Activated naive CD8-positive, alpha-beta T cell treated with anti-CD3 and anti-CD28 coated beads, Interleukin-2, amount 10 ng/mL, durations not matched to agents 7 days and 5 days (primary cell): ENCODE data around the gene FNDC10. TPM values are rescaled to one million over a fixed set of nuclear protein-coding genes. Genes with fewer than 3 reads are reported as not detected.

Experiments
- ATAC-seq: fragments of 150-1000 bp; cut with Tn5 transposase; one replicate; pipeline ENCODE4 v1.10.0; 2021; ENCODE audit warnings: low read depth, moderate library complexity
- POLR2A ChIA-PET: fragments of 350-600 bp; sonication (Branson Sonifier 250); formaldehyde crosslinking; loops from one replicate; lab custom pipeline; 2021; ENCODE audit warnings: antibody characterized with exemption; lab: Charles Lee
- DNase-seq: peaks from one replicate; pipeline ENCODE4 v3.0.0; 2021
- H3K27ac Mint-ChIP-seq: one replicate; pipeline ENCODE4 v1.8.0; 2022; ENCODE audit warnings: mild to moderate bottlenecking, mixed read lengths
- H3K27me3 Mint-ChIP-seq: one replicate; pipeline ENCODE4 v1.8.0; 2022; ENCODE audit warnings: mild to moderate bottlenecking, moderate library complexity, mixed read lengths
- H3K36me3 Mint-ChIP-seq: one replicate; pipeline ENCODE4 v1.8.0; 2021; ENCODE audit warnings: mild to moderate bottlenecking, mixed read lengths
- H3K4me1 Mint-ChIP-seq: one replicate; pipeline ENCODE4 v1.8.0; 2021; ENCODE audit warnings: mixed read lengths
- H3K4me3 Mint-ChIP-seq: one replicate; pipeline ENCODE4 v1.8.0; 2022; ENCODE audit warnings: mild to moderate bottlenecking, moderate library complexity, mixed read lengths
- H3K9me3 Mint-ChIP-seq: one replicate; pipeline ENCODE4 v1.8.0; 2021; ENCODE audit warnings: mixed read lengths
- total RNA-seq, 2 experiments: library from RNA; stranded (reverse); gene quantifications; one replicate each; pipeline ENCODE4 v1.2.3, GENCODE V29; 2021

FNDC10 gene
- total RNA-seq, 2 experiments from 2014 or later: 4.4 to 4.6 TPM

- H3K27me3 Mint-ChIP-seq: no peaks in the 10 kb centered on the region
- no peak overlapping the region for H3K27ac Mint-ChIP-seq
Observed at GRCh38 chr1:1616838-1617237, 16.9 kb upstream of the FNDC10 start.

GRCh38 chr1:1616045-1616790, 16.3 kb upstream of the FNDC10 start:
- peak overlapping the region; percentile 84 for H3K4me3 Mint-ChIP-seq
- peaks cover 18% of the 10 kb centered on the region for H3K4me1 Mint-ChIP-seq
- POLR2A ChIA-PET: interaction anchor here (0.6 to 5.0 kb wide), 10 partner anchors 8 to 241 kb away, joined by 3 to 76 read pairs (median 9); partner anchors contain the start of genes AURKAIP1, MMP23B, MRPL20 and SSU72
- ATAC-seq (peak; percentile 11), DNase-seq (no peak)
- no peaks in the 10 kb centered on the region for H3K9me3 Mint-ChIP-seq
- peak overlapping the region; percentile 72 for H3K27ac Mint-ChIP-seq
- H3K27me3 Mint-ChIP-seq: no peaks in the 10 kb centered on the region
- H3K36me3 Mint-ChIP-seq: peaks cover 5% of the 10 kb centered on the region

More at GRCh38 chr1:1616838-1617237, 16.9 kb upstream of the FNDC10 start:
- H3K4me1 Mint-ChIP-seq: peaks cover 17% of the 10 kb centered on the region
- peaks cover 5% of the 10 kb centered on the region for H3K36me3 Mint-ChIP-seq
- DNase-seq (no peak), ATAC-seq (no peak)
- no peaks in the 10 kb centered on the region for H3K9me3 Mint-ChIP-seq
- POLR2A ChIA-PET: interaction anchor here (5.0 kb wide), 1 partner anchor 13 kb away, joined by 76 read pairs; the partner anchor contains the start of gene MMP23B
- peak overlapping the region; percentile 84 for H3K4me3 Mint-ChIP-seq

DNA sequence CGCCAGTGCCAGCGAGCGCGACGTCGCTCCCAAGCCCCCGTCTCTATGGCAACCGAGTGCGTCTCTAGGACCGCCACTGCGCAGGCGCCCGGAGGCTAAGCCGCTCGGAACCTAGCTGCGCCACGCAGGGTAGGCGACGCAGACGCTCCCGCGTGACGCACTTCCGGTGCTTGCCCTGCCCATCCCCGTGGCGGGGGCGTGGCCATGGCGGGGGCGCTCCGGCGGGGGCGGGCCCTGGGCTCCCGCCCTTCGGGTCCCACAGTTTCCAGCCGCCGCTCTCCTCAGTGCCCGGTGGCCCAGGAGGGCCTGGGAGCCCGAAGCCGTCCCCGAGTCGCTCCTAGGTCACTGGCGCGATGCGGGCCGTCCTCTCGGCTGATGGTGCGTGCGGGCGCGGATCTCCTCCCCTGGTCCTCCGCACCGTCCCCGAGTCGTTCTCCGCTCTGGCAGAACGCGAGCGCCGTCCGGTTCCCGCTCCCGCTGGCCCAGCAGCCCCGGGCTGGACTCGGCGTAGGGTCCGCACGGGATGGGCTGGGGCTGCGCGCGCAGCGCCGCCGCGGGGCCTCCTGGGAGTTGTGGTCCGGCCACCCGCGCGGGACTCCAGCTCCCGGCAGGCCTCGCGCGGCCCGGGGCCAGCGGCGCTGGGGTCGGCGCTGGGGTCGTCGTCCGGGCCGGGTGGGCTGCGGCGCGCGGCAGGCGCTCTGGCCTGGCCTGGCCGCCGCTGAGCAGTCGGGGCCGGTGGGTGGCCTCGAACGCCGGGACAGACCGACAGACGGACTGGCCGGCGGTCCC, 15.5 kb upstream of the FNDC10 start, which contains the start of gene MIB2:
Gene MIB2 (plus strand): TSS at position 245 of the 789 bp plus-strand sequence. CDS start 7,953 bp downstream, outside the sequence.
- peak within 1 kb of the TSS; percentile 89 for H3K4me3 Mint-ChIP-seq
- H3K27ac Mint-ChIP-seq: peak within 1 kb of the TSS; percentile 90
- peaks cover 5% of the 10 kb centered on the region for H3K36me3 Mint-ChIP-seq
- DNase-seq (peak; percentile 100), ATAC-seq (peak; percentile 86)
- POLR2A ChIA-PET: interaction anchor here (0.6 to 5.0 kb wide), 11 partner anchors 9 to 240 kb away, joined by 3 to 76 read pairs (median 8); partner anchors contain the start of genes AURKAIP1, CCNL2, MMP23B and MRPL20
- H3K9me3 Mint-ChIP-seq: no peaks in the 10 kb centered on the region
- peaks cover 19% of the 10 kb centered on the region for H3K4me1 Mint-ChIP-seq
- H3K27me3 Mint-ChIP-seq: no peaks in the 10 kb centered on the region

- Mint-ChIP-seq H3K27ac (peak overlapping the region; percentile 90), H3K4me1 (peaks cover 19% of the 10 kb centered on the region), H3K27me3 (no peaks in the 10 kb centered on the region), H3K9me3 (no peaks in the 10 kb centered on the region), H3K4me3 (peak overlapping the region; percentile 89), H3K36me3 (peaks cover 5% of the 10 kb centered on the region)
- ATAC-seq (no peak), DNase-seq (no peak)
- POLR2A ChIA-PET: interaction anchor here (1.3 to 5.0 kb wide), 10 partner anchors 8 to 240 kb away, joined by 3 to 76 read pairs (median 9); partner anchors contain the start of genes AURKAIP1, CCNL2, MMP23B and SSU72
Observed at GRCh38 chr1:1614954-1615255, 15.0 kb upstream of the FNDC10 start.

DNA sequence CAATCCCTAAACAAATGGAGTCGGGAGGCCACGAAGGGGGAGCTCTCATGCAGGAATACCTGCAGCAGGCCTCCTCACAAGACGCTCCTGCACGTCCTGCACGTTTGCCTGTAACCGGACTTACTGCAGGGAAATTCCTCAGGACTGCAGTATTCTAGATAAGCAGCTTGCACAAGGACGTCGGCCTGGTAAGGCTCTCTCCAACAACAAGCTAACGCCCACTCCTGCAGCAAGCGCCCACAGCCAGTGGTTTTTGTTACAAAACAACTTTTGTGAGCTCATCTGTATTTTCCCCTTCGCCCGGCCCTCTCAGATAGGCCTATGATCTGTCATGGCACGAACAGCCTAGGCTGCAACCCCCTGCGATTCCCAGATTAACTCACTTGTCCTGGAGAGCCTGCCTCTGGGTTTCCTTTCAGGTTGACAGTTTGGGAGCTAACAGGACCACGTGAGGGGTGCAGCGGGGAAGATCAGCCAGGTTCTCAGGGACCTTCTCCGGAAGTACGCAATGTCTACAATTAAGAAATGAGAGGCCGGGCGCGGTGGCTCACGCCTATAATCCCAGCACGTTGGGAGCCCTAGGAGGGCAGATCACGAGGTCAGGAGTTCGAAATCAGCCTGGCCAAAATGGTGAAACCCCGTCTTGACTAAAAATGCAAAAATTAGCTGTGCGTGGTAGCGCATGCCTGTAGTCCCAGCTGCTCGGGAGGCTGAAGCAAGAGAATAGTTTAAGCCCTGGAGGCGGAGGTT, 14.4 kb upstream of the FNDC10 start:
- DNase-seq (peak; percentile 57), ATAC-seq (no peak)
- Mint-ChIP-seq H3K36me3 (peaks cover 5% of the 10 kb centered on the region), H3K4me3 (peak overlapping the region; percentile 89), H3K27me3 (no peaks in the 10 kb centered on the region), H3K27ac (peak overlapping the region; percentile 90), H3K9me3 (no peaks in the 10 kb centered on the region), H3K4me1 (peaks cover 19% of the 10 kb centered on the region)
- POLR2A ChIA-PET: interaction anchor here (1.3 to 5.0 kb wide), 11 partner anchors 8 to 239 kb away, joined by 3 to 76 read pairs (median 8); partner anchors contain the start of genes AURKAIP1, CCNL2, MMP23B and SSU72

GRCh38 chr1:1613509-1614082, 13.7 kb upstream of the FNDC10 start:
- DNase-seq (no peak), ATAC-seq (no peak)
- Mint-ChIP-seq H3K4me3 (peak overlapping the region; percentile 89), H3K27me3 (no peaks in the 10 kb centered on the region), H3K4me1 (peaks cover 19% of the 10 kb centered on the region), H3K27ac (peak overlapping the region; percentile 90), H3K36me3 (peaks cover 5% of the 10 kb centered on the region), H3K9me3 (no peaks in the 10 kb centered on the region)
- POLR2A ChIA-PET: interaction anchor here (1.3 to 5.0 kb wide), 9 partner anchors 9 to 238 kb away, joined by 3 to 76 read pairs (median 8); partner anchors contain the start of genes AURKAIP1, CCNL2, MMP23B and SSU72

DNA sequence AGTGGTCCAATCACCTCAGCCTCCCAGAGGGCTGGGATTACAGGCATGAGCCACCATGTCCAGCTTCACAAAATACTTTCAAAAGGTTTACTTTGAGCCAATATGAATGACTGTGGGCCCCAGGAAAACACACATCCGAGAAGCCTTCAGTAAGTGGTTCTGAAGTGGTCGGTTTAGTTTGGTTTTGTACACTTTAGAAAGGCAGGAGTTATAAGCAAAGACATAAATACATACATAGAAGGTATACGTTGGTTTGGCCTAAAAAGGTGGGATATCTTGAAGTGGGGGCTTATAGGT, 12.1 kb upstream of the FNDC10 start:
- H3K4me1 Mint-ChIP-seq: peaks cover 21% of the 10 kb centered on the region
- peaks cover 5% of the 10 kb centered on the region for H3K36me3 Mint-ChIP-seq
- no peak overlapping the region for H3K27ac Mint-ChIP-seq
- POLR2A ChIA-PET: no interaction called here
- ATAC-seq (no peak), DNase-seq (no peak)
- no peaks in the 10 kb centered on the region for H3K9me3 Mint-ChIP-seq
- H3K4me3 Mint-ChIP-seq: no peak overlapping the region
- H3K27me3 Mint-ChIP-seq: no peaks in the 10 kb centered on the region

DNA sequence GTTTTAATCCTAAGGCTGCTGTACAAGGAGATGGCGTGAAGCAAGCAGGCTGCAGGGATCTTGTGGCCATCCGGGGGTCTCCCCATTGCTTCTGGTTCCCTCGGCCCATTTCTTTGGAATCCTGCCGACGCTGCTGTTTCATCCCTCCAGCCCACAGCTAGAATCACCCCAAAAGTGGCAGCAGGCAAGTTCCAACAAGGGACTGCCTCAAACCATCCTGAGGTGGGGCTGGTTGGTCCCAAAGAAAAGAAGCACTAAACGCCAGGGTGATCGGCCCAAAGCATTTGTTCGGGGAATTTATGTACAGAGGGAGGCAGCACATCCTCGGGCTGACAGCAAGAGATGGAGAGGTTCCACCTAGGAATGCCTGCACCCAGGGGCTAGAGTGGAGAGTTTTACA, 10.9 kb upstream of the FNDC10 start:
- peaks cover 5% of the 10 kb centered on the region for H3K36me3 Mint-ChIP-seq
- POLR2A ChIA-PET: no interaction called here
- H3K27ac Mint-ChIP-seq: no peak overlapping the region
- no peak for DNase-seq
- no peaks in the 10 kb centered on the region for H3K9me3 Mint-ChIP-seq
- H3K27me3 Mint-ChIP-seq: no peaks in the 10 kb centered on the region
- H3K4me3 Mint-ChIP-seq: no peak overlapping the region
- no peak for ATAC-seq
- peaks cover 21% of the 10 kb centered on the region for H3K4me1 Mint-ChIP-seq

DNA sequence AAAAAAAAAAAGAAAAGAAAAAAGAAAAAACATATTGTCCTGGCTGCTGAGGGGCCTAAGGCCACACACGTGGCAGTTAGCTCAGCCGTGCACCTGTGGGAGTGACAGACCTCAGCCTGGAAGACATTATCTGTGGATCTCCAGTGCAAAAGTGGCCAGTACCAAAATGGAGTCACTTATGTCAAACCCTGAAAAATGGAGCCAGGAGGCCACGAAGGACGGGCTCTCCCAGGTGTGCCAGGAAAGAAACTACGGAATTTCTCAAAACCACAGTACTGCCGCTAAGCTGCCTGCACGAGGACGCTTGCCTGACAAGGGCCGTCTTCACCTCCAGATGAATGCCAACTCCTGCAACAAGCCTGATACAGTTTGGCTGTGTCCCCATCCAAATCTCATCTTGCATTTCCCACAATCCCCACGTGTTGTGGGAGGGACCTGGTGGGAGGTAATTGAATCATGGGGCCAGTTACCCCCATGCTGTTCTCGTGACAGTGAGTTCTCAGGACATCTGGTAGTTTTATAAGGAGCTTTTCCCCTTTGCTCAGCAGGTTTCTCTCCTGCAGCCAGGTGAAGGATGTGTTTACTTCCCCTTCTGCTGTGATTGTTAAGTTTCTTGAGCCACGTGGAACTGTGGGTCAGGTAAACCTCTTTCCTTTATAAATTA, 10.0 kb upstream of the FNDC10 start:
- H3K4me1 Mint-ChIP-seq: peaks cover 20% of the 10 kb centered on the region
- peaks cover 5% of the 10 kb centered on the region for H3K36me3 Mint-ChIP-seq
- ATAC-seq (no peak), DNase-seq (no peak)
- no peak overlapping the region for H3K4me3 Mint-ChIP-seq
- H3K27me3 Mint-ChIP-seq: no peaks in the 10 kb centered on the region
- H3K27ac Mint-ChIP-seq: no peak overlapping the region
- POLR2A ChIA-PET: no interaction called here
- H3K9me3 Mint-ChIP-seq: no peaks in the 10 kb centered on the region

DNA sequence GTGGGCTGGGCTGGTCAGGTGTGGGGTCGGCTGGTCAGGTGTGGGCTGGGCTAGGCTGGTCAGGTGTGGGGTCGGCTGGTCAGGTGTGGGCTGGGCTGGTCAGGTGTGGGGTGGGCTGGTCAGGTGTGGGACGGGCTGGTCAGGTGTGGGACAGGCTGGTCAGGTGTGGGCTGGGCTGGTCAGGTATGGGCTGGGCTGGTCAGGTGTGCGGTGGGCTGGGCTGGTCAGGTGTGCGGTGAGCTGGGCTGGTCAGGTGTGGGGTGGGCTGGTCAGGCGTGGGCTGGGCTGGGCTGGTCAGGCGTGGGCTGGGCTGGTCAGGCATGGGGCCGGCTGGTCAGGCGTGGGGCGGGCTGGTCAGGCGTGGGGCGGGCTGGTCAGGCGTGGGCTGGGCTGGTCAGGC, 6.3 kb upstream of the FNDC10 start:
- H3K36me3 Mint-ChIP-seq: no peaks in the 10 kb centered on the region
- H3K27me3 Mint-ChIP-seq: no peaks in the 10 kb centered on the region
- no peak overlapping the region for H3K27ac Mint-ChIP-seq
- DNase-seq: no peak
- H3K4me3 Mint-ChIP-seq: no peak overlapping the region
- no peaks in the 10 kb centered on the region for H3K9me3 Mint-ChIP-seq
- POLR2A ChIA-PET: interaction anchor here (1.1 to 1.3 kb wide), 3 partner anchors 9 to 45 kb away, joined by 3 to 7 read pairs (median 3); partner anchors contain the start of gene MIB2
- no peak for ATAC-seq
- H3K4me1 Mint-ChIP-seq: peaks cover 10% of the 10 kb centered on the region

- no peak for DNase-seq
- Mint-ChIP-seq H3K4me1 (peaks cover 8% of the 10 kb centered on the region), H3K27ac (no peak overlapping the region), H3K9me3 (no peaks in the 10 kb centered on the region), H3K27me3 (peaks cover 2% of the 10 kb centered on the region), H3K36me3 (no peaks in the 10 kb centered on the region), H3K4me3 (no peak overlapping the region)
- POLR2A ChIA-PET: interaction anchor here (1.1 kb wide), 1 partner anchor 9 kb away, joined by 10 read pairs; the partner anchor contains the start of gene MIB2
- ATAC-seq: no peak
Observed at GRCh38 chr1:1605724-1606123, 5.8 kb upstream of the FNDC10 start.

- Mint-ChIP-seq H3K4me3 (no peak overlapping the region), H3K9me3 (no peaks in the 10 kb centered on the region), H3K27me3 (peaks cover 3% of the 10 kb centered on the region), H3K4me1 (peaks cover 8% of the 10 kb centered on the region), H3K36me3 (no peaks in the 10 kb centered on the region), H3K27ac (peak overlapping the region; percentile 32)
- POLR2A ChIA-PET: interaction anchor here (1.1 kb wide), 1 partner anchor 10 kb away, joined by 10 read pairs; the partner anchor contains the start of gene MIB2
- DNase-seq (no peak), ATAC-seq (no peak)
Observed at GRCh38 chr1:1605034-1605591, 5.2 kb upstream of the FNDC10 start.
